Stimulated activated CD8-positive, alpha-beta memory T cell treated with anti-CD3 and anti-CD28 coated beads, Interleukin-12 subunit alpha, Interleukin-12 subunit beta, amount 100 ng/mL, for 4 hours (primary cell): ENCODE measurements around the gene SRPK1.

Experiments
- DNase-seq: peaks from one replicate; pipeline ENCODE4 v3.0.0-alpha.2; 2020; ENCODE audit warnings: low read depth

SRPK1 gene

DNA sequence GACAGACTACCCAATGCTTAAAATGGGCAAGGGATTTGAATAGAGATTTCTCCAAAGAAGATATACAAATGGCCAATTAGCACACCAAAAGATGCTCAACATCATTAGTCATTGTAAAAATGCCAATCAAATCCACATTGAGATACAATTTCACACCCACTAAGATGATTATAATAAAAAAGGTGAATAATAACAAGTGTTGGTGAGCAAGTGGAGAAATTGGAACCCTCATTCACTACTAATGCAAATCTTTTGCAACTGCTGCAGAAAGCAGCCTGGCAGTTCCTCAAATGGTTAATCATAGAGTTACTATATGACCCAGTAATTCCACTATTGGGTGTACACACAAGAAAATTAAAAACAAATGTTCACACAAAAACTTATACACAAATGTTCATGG, 103.4 kb downstream of the SRPK1 start:
- no peak for DNase-seq

DNA sequence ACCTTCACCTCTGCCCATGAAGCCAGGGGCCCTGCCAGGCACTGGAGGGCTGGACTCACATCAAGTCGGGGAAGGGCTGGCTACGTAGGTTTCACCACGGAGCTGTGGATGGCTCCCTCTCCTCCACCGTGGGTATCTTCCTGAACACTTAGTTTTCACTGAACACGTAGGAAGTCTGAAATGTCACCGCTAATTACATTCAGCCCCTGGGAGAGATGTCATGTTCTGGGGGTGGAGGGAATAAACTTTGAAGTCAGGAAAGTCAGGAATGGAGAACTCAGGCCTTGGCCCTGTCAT, 109.3 kb downstream of the SRPK1 start:
- no peak for DNase-seq

DNA sequence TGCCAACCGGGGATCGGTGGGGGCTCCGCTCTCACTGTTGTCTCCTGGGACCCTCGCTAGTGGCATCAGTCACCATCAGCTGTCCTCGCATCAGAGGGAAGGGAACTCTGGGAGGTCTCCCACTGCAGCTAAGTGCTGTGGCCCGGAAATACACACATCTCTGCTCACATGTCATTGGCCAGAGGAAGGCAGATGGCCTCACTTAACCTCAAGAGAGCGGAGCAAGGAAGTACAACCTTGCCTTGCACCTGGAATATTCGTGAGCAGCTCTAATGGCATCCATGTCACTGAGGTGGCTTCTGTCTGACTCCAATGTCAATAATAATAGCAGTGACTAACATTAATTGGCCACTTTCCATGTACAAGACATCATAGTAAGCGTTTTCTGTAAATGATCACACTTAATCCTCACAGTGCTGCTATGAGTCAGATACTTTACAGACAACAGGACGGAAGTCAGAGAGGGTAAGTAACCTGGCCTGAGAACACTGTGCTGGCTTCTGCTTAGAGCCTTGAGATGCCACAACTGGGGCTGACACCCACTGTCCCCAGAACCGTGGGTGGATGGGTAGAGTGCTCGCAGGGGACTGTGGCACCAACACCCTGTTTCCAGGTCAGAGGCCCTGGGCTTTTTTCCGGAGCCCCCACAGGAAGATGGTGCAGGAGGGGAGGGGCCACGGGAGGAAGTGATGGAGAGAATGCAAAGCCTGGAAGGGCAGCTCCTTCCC, 109.8 kb downstream of the SRPK1 start:
- DNase-seq: no peak

DNA sequence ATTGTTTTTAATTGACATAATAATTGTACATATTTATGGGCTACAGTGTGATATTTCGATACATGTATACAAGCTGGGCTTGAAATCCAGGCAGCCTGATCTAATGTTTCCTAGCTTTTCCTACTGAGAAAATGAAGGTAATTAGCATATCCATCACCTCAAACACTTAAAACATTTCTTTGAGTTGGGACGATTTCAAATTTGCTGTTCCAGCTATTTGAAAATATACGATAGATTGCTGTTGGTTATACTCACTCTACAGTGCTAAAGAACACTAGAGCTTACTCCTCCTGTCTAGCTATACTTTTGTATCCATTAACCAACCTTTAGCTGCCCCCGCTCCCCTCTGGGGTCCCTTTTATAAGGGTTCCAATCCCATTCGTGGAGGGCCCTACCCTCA, 111.1 kb downstream of the SRPK1 start:
- DNase-seq: no peak

DNA sequence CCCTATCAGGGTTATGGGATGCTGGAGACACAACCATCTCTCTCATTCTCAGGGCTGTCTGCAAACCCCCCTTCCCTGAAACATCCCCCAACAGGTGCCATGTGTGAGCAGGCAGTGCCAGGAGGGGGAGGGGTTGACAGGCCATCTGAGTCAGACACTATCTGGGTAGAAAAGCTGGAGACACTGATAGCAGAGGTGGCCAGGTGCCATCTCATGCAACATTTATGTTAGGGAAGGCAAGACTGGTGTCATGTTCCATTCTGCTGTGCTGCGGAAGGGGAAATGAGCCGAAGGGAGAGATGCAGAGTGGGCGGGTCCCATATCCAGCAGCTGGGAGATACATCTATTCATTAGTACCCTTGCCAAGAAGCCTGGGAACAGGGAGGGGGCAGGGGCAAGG, 112.2 kb downstream of the SRPK1 start:
- no peak for DNase-seq

DNA sequence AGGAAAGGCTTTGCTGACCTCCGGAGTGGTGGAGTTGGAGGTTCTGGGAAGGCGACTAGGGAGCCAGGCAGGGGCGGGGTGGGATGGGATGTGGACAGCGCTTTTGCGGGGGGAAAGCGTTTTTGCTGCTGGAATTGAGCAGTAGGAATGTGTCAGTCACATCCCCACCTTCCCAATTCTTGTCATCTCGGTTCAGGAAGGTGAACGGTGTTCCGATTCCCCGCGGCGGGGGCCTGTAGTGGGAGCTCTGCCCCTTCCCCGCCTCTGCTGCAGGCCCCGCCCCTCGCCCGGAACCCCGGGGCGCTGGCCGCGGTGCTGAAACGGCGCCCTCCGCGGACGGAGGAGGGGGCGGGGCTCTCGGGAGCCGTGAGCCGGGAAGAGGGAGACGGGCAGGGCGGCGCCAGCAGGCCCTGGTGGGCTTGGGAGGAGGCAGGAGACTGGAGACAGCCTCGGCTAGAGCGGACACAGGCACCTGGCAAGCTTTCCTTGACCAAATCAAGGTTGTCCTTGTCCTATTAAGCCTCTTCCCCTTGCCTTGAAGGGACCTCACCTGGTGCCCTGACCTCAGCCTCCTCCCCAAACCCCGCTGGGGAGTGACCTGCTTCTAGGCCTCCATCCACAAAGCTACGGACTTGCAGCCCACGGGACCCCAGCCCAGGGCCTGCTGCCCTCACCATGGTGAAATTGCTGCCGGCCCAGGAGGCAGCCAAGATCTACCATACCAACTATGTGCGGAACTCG, 115.7 kb downstream of the SRPK1 start, which contains the start of gene LHFPL5:
Gene LHFPL5 (plus strand): TSS at position 357 of the 741 bp plus-strand sequence. CDS start 319 bp downstream, at position 676.
- no peak for DNase-seq

DNA sequence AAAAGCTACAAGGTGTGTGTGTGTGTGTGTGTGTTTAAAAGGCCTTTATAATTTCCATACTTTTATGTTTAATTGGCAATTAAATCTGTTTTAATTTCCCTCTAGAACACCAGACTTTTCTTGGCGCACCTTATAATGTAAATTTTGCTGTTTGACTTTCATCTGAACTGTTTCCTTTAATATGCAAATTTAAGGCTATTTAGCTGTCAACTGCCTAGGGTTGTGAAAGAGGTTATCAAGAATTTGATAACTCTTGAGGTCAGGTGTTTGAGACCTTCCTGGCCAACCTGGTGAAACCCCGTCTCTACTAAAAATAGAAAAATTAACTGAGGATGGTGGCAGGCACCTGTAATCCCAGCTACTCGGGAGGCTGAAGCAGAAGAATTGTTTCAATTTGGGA, 119.8 kb downstream of the SRPK1 start:
- DNase-seq: no peak

DNA sequence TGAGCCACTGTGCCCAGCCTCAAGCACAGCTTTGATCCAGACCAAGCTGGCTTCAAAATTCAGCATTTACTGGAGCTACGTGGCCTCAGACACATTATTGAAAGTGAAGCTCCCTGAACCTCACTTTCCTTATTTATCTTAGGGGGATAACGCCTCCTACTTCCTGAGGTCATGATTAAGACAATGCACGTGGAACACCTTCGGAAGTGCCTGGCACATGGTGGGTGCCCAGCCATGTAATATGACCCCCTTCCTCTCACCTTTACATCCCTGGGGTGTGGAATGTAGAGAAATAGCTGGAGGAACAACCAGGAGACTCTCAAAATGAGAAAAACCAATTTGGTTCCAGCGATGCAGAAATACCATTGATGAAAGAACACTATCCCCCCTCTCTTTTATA, 122.2 kb downstream of the SRPK1 start:
- no peak for DNase-seq

DNA sequence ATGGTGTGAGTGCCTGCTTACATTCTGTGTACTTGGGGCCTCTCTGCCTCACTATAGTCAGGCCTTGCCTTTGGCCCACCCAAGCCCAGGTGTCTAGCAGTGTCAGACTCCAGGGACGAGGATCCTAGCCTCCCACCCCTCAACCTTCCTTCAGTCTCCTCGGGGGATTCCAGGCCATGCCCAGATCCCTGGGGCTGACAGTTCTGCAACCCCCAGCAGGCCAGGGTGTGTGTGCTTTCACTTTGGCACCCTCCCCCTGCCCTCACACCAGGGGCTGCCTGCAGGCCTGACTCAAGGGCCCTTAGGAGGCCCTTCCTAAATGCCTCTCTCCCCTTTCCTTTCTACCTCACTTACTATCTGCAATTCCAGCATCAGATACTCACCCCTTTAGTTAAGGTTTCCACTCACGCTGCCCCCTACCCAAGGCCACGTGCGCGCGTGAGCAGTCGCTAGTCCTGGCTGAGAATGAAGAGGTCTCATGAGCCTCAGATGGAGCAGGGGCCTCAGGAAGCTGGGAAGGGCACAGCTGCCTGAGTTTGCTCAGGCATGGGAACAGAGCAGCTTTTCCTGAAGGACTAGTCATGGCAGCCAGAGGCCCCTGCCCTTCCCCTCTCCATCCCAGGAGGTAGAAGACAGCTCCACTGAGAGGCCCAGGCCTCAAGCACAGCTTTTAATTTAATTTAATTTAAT, 122.9 kb downstream of the SRPK1 start:
- DNase-seq: no peak

DNA sequence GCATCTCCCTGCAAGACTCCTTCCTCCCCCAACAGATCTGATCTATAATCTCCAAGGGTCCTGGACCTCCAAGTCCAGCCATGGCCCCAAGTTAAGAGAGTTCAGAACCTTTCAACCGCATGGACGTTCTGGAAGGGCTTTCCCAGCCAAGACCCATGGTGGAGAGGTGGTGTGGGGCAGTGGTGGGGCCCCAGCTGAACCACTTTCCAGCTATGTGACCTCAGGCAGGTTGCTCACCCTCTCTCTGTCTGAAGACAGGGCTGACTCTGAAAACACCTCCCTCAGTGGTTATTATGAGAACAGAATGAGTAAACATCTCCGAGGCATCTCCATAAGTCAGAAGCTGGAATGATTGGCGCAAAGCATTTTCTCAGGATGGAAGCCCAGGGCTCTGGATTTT, 124.7 kb downstream of the SRPK1 start:
- DNase-seq: no peak

DNA sequence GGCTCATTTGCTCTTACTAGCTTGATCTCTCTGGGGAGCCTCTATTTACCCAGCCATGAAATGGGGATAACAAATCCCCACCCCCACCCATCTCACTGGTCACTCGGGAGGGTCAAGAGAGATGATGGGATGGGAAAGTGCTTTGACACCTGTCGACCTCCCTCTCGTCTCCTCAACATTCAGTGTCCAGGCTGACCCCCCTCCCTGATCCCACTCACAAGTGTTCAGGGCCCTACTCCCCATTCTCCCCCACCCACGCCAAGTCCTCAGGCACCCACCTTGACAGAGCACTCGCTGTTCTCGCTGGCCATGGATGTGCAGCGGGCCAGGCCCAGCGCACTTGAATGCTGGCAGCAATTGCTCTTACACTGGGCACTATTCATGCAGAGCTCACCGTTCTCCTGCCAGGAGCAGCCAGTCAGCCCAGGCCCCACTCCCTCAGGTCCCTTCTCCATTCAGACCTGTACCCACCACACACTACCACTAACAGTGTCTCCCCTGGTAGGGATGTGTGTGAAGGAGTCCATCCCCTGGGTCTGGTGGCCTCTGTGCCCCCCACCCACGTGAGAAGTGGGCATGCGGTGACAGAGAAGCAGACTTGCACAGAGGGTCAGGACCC, 125.3 kb downstream of the SRPK1 start:
- DNase-seq: no peak

DNA sequence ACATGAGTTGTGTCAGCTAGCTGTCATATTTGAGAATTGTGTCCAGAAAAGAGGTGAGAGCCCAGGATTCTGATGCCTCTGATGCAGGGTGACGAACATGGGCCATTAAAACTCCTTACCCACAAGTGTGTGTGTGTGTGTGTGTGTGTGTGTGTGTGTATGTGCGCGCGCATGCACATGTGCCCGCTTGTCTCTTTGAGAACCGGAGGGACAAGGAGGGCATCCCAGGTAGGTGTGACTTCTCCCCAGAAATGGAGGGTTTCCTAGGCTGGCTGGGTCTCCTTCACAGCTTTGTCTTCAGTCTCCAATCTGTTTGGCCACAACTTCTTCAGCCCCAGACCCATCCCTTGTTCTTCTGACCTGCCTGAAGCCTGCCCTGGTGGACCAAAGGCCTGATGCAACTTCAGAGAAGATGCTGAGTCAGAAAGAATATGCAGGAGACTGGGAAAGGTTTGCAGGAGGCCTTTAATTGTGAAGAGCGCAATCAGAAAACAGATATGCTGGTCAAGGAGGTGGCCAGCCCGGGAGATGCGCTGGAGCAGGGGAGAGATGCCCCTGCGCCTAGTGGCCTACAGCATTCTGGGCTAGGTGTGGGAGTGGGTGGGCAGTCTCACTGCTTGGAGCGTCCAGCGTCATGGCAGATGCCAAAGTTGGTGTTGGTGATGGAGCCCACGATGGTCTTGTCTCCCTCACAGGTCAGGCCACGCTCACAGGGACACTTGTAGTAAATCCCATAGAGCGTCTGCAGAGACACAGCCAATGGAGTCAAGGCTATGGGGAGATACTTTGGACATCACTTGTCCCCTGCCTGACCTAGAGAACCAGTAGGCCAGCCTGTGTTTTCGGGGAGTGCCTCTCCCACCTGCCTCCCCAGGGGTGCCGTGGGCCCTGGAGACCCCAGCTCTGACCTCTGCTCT, 126.1 kb downstream of the SRPK1 start:
- no peak for DNase-seq

DNA sequence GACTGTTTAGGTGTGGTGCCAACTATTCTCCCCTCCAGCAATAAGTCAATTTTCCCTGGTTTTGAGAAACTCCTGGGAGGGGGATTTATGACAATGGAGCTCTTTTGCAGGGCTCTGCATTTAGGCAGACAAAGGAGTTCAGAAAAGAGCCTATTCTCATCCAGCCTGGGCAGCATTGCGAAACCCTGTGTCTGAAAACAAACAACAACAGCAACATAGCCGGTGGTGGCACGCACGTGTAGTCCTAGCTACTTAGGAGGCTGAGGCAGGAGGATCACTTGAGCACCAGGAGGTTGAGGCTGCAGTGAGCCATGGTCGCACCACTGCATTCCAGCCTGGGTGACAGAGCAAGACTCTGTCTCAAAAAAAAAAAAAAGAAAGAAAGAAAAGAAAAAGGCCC, 130.2 kb downstream of the SRPK1 start:
- no peak for DNase-seq

DNA sequence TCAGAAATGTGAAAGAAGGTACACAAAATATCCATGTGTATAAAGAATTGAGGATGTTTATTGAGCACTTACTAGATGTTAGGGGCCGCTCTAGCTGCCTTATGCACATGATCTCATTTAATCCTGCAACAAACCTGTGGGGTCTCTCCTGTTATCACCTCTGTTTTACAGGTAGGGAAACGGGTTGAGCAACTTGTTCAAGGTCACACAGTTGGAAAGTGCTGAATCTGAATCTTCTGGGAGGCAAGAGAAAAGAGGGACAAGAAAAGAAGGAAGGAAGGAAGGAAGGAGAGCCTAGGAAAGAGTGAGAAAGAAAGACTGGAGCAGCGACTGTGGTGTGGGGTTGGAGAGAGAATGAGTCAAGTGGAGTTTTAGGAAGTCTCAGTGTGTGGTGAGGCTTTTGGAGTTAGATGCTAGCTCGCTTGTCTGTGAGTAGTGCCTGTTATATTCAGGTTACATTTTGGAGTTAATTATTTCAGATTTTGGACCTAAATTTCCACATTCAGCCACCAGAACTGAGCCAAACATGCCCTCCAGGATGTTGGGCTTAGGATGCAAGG, 132.4 kb downstream of the SRPK1 start:
- no peak for DNase-seq

DNA sequence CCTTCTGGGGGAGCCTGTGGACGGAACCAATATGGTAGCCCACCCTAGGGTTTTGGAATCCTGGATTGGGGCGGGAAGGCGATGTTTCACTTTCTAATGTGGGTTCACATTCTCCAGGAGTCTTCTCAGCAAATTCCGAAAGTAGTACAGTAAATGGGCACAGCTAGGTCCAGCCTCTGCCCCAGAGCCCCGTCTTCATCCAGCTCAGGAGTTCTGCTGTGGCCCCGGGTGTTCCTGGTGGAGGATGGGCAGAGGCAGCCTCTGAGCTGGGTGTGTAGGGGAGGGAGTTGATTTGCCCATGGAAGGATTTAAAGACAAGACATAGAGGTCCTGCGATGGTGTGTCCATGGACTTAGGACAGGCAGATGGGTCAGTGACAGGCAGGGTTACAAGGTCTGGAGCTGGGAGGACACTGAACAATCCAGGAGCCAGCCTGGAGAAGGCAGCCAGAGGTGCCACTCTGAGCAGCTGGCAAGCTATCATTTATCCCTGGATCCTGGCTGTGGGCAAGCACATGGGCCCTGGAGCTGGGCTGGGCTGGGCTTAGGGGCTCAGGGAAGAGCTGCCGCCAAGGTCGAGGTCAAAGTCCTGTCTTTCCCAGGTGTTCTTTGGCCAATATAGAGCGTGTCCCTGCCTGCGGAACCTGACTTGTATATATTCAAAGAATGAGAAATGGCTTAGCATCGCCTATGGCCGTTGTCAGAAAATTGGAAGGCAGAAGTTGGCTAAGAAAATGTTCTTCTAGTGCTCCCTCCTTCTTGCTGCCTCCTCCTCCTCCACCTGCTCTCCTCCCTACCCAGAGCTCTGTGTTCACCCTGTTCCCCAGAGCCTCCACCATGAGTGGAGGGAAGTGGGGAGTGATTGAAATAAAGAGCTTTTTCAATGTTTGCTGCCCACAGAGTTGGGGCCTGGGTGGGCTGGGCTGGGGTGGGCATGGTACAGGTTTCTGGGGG, 133.4 kb downstream of the SRPK1 start:
- no peak for DNase-seq

DNA sequence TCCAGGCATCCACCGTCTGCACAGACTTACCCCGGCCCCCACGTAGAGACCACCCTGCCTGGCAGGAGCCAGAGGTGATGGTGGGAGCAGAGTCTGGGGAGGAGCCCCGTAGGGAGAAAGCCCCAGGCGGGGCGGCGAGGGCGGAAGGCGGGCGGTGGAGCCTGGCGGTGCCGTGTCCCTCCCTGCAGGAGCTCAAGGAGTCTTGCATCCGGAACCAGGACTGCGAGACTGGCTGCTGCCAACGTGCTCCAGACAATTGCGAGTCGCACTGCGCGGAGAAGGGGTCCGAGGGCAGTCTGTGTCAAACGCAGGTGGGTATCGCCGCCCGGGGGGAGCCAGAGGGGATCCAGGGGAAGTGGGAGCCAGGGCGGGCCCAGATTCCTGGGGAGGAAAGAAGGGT, 134.1 kb downstream of the SRPK1 start:
- no peak for DNase-seq

DNA sequence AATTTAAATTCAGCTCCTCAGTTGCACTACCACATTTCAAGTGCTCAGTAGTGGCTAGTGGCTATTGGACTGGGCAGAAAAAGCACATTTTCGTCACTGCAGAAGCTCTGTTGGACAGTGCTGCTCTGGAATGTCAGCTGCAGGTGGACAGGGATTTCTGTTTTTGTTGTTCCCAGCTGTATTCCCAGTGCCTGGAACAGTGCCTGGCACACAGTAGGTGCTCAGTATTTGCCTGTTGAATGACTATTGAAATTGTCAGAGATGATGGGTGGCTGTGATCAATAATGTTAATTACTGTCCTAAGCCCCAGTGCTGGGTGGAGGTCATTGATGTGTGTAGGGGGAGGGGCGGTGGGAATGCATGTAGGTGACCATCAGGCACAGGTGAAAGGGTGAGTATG, 134.6 kb downstream of the SRPK1 start:
- no peak for DNase-seq

DNA sequence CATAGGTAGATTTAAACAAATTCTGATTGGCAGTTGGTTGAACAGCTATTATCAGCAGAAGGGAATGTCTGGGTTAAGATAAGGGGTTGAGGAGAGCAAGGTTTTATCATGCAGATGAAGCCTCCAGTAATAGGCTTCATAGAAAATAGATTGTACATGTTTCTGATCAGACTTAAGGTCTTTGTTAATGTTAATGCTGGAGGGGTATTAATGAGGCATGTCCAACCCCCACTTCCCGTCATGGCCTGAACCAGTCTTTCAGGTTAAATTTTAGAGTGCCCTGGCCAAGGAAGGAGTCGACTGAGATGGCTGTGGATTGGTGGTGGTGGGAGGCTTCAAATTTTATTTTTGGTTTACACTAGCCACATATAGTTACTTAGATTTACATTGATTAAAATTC, 136.7 kb downstream of the SRPK1 start:
- DNase-seq: no peak
